Esophagus squamous epithelium (tissue), 4 donors: ENCODE measurements around the gene GOLGA8T.
"Not testable (repeated sequence)": the region's sequence is repeated elsewhere in the genome, so short reads cannot be mapped to it uniquely, and the experiment has no call there.

Experiments used
- CTCF ChIP-seq, 6 experiments: fragments of 450-650 bp in 4 of 6; fragments of 200-600 bp in 2 of 6; sonication (generic) in 2 of 6; IDR thresholded peaks; one replicate each; pipeline ENCODE4 v1.5.1; 2016 to 2019; ENCODE audit warnings: antibody characterized with exemption in 6 of 6, mild to moderate bottlenecking in 4 of 6, moderate library complexity in 4 of 6
- POLR2A ChIP-seq, 4 donors: fragments of 450-650 bp; IDR thresholded peaks; one replicate each; pipeline ENCODE4 v1.6.1; 2017; ENCODE audit warnings: antibody characterized with exemption in 4 of 4, mild to moderate bottlenecking in 4 of 4, moderate library complexity in 3 of 4

DNA sequence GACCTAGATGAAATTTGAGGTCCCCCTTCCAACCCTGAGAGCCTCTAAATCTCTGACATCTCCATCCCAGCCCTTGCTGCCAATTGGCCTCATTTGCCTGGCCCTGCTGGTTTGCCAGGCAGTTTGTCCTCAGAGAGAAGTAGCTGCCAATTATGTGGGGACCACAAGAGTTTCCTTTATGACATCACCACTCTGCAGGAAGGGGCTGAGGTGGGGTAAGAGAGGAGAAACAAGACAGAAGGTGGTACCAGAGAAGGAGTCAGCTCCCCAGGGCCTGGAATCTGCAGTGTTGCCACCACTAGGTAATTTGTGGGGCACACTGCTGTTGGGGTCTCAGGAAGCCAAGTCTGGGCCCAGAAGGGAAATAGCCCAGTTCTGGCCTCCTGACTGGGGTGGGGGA lies 45.0 kb downstream of the GOLGA8T start:
- TF ChIP-seq CTCF, POLR2A (IDR thresholded peaks at IDR 0.05): not testable (repeated sequence)
